Left renal cortex interstitium (tissue), 4 donors: ENCODE results near the gene SNX19. TPM values are rescaled to one million over a fixed set of nuclear protein-coding genes. Genes with fewer than 3 reads are reported as not detected.
"Not testable (repeated sequence)": the region's sequence is repeated elsewhere in the genome, so short reads cannot be mapped to it uniquely, and the experiment has no call there.

ENCODE experiments used
- DNase-seq, 4 donors: peaks; one replicate each; pipeline ENCODE4 v3.0.0-alpha.2; 2013; ENCODE audit warnings: low read depth in 4 of 4, low spot score in 2 of 4, missing footprints in 1 of 4
- polyA plus RNA-seq, 4 donors: library from polyadenylated mRNA; unstranded; fragments of 120-200 nt; gene quantifications; one replicate each; pipeline ENCODE4 v1.2.1, GENCODE V29; 2013; ENCODE audit not compliant: insufficient read length in 4 of 4

The SNX19 gene
- polyA plus RNA-seq = 10 to 100 TPM; 46.1 to 51.4 (median 50.1) TPM

- DNase-seq = peak; percentile 71 to 87 (median 82)
These were observed at the start of gene SNX19 for GRCh38 chr11:130916238-130916855. TSS of gene SNX19 (minus strand) at chr11:130916479. CDS start at chr11:130915939, 540 bp downstream.

GRCh38 chr11:130964058-130964792 is 47.9 kb upstream of the SNX19 start:
- no peak for DNase-seq

GRCh38 chr11:130947889-130948288 is 31.6 kb upstream of the SNX19 start:
- no peak for DNase-seq

- no peak for DNase-seq
These were observed 31.2 kb upstream of the SNX19 start for GRCh38 chr11:130947481-130947880.

GRCh38 chr11:130947058-130947457 is 30.8 kb upstream of the SNX19 start:
- DNase-seq = no peak

- no peak for DNase-seq
These were observed 29.6 kb upstream of the SNX19 start for GRCh38 chr11:130945896-130946295.

- no peak for DNase-seq
These were observed 24.4 kb upstream of the SNX19 start for GRCh38 chr11:130940706-130941105.

GRCh38 chr11:130937051-130937450 is 20.8 kb upstream of the SNX19 start:
- DNase-seq = no peak

GRCh38 chr11:130932086-130932712 is 15.9 kb upstream of the SNX19 start:
- DNase-seq = no peak

- no peak for DNase-seq
These were observed 8.5 kb upstream of the SNX19 start for GRCh38 chr11:130924750-130925149.

- DNase-seq = not testable (repeated sequence)
These were observed 4.3 kb upstream of the SNX19 start for GRCh38 chr11:130920612-130921011.

GRCh38 chr11:130918081-130918480 is 1.8 kb upstream of the SNX19 start:
- no peak for DNase-seq

GRCh38 chr11:130916910-130917309 is 631 bp upstream of the SNX19 start:
- DNase-seq = no peak

- DNase-seq = no peak
These were observed 559 bp downstream of the SNX19 start for GRCh38 chr11:130915603-130916237.

- no peak for DNase-seq
These were observed 3.0 kb downstream of the SNX19 start for GRCh38 chr11:130913268-130913667.

GRCh38 chr11:130912552-130912951 is 3.7 kb downstream of the SNX19 start:
- no peak for DNase-seq

- DNase-seq = no peak
These were observed 5.0 kb downstream of the SNX19 start for GRCh38 chr11:130911306-130911705.

GRCh38 chr11:130909650-130910049 is 6.6 kb downstream of the SNX19 start:
- DNase-seq = no peak

- no peak for DNase-seq
These were observed 7.3 kb downstream of the SNX19 start for GRCh38 chr11:130908770-130909625.

- no peak for DNase-seq
These were observed 8.2 kb downstream of the SNX19 start for GRCh38 chr11:130908061-130908460.
